Fibroblast of lung (primary cell): ENCODE data around the gene ABCA13.

Source experiments
- CTCF ChIP-seq, 2 donors: IDR thresholded peaks in 1 of 2; conservative IDR thresholded peaks in 1 of 2; 1 replicate in 1 of 2; 2 replicates in 1 of 2; pipeline ENCODE4 v1.5.1; 2011 to 2012; ENCODE audit warnings: low read length in 2 of 2, control low read depth in 1 of 2, inconsistent platforms in 1 of 2, low read depth in 1 of 2, mild to moderate bottlenecking in 1 of 2
- EZH2 ChIP-seq: IDR thresholded peaks from 2 replicates; pipeline ENCODE4 v1.5.1; 2012; ENCODE audit warnings: low read length, control low read depth, mild to moderate bottlenecking; ENCODE audit errors: missing control alignments

GRCh38 chr7:48188776-48189520 lies 17.7 kb downstream of the ABCA13 start:
- TF ChIP-seq CTCF (conservative IDR thresholded peaks at IDR 0.05 in 1 of 2, IDR thresholded peaks at IDR 0.05 in 1 of 2; ENCODE audit: low read depth in 1 of 2, low read length in 2 of 2) (no peak), EZH2 (no peak)
